Parathyroid adenoma (tissue), 2 donors: Measurements from ENCODE around the gene POU6F2.
"Not testable (repeated sequence)": the region's sequence is repeated elsewhere in the genome, so short reads cannot be mapped to it uniquely, and the experiment has no call there.

Experiments used
- H2AFZ ChIP-seq: fragments of 300-600 bp; sonication (generic); one replicate; pipeline ENCODE4 v1.7.0; 2017; ENCODE audit warnings: antibody characterized with exemption, mild to moderate bottlenecking
- H3K27ac ChIP-seq: fragments of 300-600 bp; sonication (generic); one replicate; pipeline ENCODE4 v1.7.0; 2017
- H3K27me3 ChIP-seq: fragments of 300-600 bp; sonication (generic); one replicate; pipeline ENCODE4 v1.7.0; 2017; ENCODE audit warnings: low read length; ENCODE audit not compliant: control insufficient read depth, insufficient read depth
- H3K36me3 ChIP-seq: fragments of 300-600 bp; sonication (generic); one replicate; pipeline ENCODE4 v1.7.0; 2017; ENCODE audit warnings: low read length; ENCODE audit not compliant: control insufficient read depth, insufficient read depth
- H3K4me1 ChIP-seq: fragments of 300-600 bp; sonication (generic); one replicate; pipeline ENCODE4 v1.7.0; 2017; ENCODE audit warnings: control low read depth
- H3K4me2 ChIP-seq: fragments of 300-600 bp; sonication (generic); one replicate; pipeline ENCODE4 v1.7.0; 2017; ENCODE audit warnings: low read length
- H3K4me3 ChIP-seq: fragments of 300-600 bp; sonication (generic); one replicate; pipeline ENCODE4 v1.7.0; 2017; ENCODE audit warnings: low read depth, low read length
- H3K79me2 ChIP-seq: fragments of 300-600 bp; sonication (generic); one replicate; pipeline ENCODE4 v1.7.0; 2017; ENCODE audit warnings: control low read depth
- H3K9ac ChIP-seq: fragments of 300-600 bp; sonication (generic); one replicate; pipeline ENCODE4 v1.7.0; 2017; ENCODE audit warnings: mild to moderate bottlenecking
- H3K9me3 ChIP-seq: fragments of 300-600 bp; sonication (generic); one replicate; pipeline ENCODE4 v1.7.0; 2017; ENCODE audit warnings: low read length; ENCODE audit not compliant: control insufficient read depth
- TF ChIP-seq, protein P1 (sequence below): fragments of 300-600 bp; sonication (generic); IDR thresholded peaks from one replicate; pipeline ENCODE4 v1.7.0; 2017; ENCODE audit warnings: antibody characterized with exemption, mild to moderate bottlenecking
- donor health status: primary hyperparathyroidism.

POU6F2 gene

DNA sequence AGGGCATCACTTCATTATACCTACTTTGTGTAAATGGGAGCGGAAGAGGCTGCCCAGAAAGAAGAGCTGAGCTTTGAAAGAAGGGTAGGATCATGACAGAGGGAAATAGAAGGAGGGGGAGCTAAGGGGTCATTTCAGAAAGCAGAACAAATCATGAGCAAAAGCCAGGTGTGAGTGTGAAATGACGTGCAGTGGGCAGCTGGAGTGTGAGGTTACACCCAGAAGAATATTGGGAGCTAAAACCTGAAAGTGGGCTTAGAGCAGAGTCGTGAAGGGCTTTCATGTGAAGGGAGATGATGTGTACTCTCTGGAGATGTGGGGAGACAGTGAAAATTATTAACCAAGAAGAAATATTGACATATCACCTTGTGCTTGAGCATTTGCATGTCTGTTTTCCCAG lies 343.5 kb downstream of the POU6F2 start:
- Histone ChIP-seq H2AFZ (no peak overlapping the region), H3K4me3 (no peak overlapping the region), H3K9me3 (peaks cover 4% of the 10 kb centered on the region), H3K27ac (no peak overlapping the region), H3K36me3 (no peaks in the 10 kb centered on the region), H3K9ac (no peak overlapping the region), H3K27me3 (no peaks in the 10 kb centered on the region), H3K4me1 (no peaks in the 10 kb centered on the region), H3K79me2 (no peaks in the 10 kb centered on the region), H3K4me2 (no peak overlapping the region)
- TF ChIP-seq, protein P1, sequence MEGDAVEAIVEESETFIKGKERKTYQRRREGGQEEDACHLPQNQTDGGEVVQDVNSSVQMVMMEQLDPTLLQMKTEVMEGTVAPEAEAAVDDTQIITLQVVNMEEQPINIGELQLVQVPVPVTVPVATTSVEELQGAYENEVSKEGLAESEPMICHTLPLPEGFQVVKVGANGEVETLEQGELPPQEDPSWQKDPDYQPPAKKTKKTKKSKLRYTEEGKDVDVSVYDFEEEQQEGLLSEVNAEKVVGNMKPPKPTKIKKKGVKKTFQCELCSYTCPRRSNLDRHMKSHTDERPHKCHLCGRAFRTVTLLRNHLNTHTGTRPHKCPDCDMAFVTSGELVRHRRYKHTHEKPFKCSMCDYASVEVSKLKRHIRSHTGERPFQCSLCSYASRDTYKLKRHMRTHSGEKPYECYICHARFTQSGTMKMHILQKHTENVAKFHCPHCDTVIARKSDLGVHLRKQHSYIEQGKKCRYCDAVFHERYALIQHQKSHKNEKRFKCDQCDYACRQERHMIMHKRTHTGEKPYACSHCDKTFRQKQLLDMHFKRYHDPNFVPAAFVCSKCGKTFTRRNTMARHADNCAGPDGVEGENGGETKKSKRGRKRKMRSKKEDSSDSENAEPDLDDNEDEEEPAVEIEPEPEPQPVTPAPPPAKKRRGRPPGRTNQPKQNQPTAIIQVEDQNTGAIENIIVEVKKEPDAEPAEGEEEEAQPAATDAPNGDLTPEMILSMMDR, result no peak

DNA sequence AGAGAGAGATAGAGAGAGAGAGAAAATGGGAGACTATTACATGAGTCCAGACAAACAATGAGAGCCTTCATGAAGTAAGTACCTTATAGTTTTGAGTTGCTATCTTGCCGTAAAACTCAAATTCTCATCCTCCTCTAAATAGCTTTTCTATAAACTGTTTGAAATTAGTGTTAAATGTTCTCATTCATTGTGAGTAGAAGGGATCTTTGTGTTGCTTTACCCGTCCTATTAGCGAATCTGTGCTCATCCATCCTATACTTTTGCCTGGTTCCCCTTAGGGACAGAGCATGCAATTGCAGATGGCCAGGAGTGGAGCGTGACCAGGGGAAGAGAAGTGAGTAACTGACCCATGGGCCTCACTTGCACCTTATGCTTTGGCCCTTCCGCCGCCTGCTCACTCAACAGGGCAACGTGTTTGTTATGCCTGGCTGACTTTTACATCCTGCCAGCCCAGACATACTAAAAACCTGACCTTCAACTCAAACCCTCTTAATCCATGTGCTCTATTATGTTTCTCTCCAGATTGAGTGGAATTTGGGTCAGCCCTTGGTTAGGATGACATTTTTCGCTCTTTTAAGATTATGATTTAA lies 344.3 kb downstream of the POU6F2 start:
- Histone ChIP-seq H3K9ac (no peak overlapping the region), H3K4me2 (no peak overlapping the region)
- TF ChIP-seq, protein P1, result no peak

DNA sequence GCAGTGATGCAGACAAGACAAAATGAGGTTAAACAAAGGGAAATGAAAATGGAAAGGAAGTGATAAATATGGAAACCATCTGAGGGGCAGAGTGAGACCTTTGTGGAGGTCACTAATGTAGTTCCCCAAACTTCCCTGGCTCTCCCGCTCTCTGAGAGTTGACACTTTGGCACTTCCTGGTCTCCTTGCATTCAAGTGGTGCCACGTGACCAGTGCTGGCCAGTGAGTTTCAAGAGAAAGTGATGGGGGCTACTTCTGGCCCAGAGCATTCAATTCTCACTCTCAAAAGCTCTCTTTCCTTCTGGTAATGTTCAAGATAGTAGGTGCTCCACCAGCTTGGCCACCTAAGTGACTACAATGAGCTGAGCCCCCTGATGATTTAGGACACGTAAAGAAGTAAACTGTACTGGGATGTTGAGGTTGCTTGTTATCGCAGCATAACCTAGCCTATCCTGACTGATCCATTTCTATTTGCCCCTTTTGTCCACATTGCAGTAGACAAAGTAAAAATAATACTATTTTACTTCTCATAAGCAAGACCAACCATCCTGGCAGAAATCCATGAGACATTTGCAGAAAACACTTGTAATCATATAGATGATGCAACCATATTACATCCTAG lies 346.5 kb downstream of the POU6F2 start:
- Histone ChIP-seq H2AFZ (no peak overlapping the region), H3K79me2 (no peaks in the 10 kb centered on the region), H3K9me3 (peaks cover 4% of the 10 kb centered on the region), H3K4me3 (no peak overlapping the region), H3K9ac (no peak overlapping the region), H3K27ac (no peak overlapping the region), H3K27me3 (no peaks in the 10 kb centered on the region), H3K36me3 (no peaks in the 10 kb centered on the region), H3K4me1 (no peaks in the 10 kb centered on the region), H3K4me2 (no peak overlapping the region)
- TF ChIP-seq, protein P1, result no peak

More for the DNA sequence above, 344.3 kb downstream of the POU6F2 start:
- no peak overlapping the region for H2AFZ ChIP-seq
- H3K4me3 ChIP-seq, result no peak overlapping the region
- H3K27me3 ChIP-seq, result no peaks in the 10 kb centered on the region
- no peaks in the 10 kb centered on the region for H3K4me1 ChIP-seq
- no peaks in the 10 kb centered on the region for H3K36me3 ChIP-seq
- no peak overlapping the region for H3K27ac ChIP-seq
- H3K9me3 ChIP-seq, result peaks cover 4% of the 10 kb centered on the region
- H3K79me2 ChIP-seq, result no peaks in the 10 kb centered on the region

DNA sequence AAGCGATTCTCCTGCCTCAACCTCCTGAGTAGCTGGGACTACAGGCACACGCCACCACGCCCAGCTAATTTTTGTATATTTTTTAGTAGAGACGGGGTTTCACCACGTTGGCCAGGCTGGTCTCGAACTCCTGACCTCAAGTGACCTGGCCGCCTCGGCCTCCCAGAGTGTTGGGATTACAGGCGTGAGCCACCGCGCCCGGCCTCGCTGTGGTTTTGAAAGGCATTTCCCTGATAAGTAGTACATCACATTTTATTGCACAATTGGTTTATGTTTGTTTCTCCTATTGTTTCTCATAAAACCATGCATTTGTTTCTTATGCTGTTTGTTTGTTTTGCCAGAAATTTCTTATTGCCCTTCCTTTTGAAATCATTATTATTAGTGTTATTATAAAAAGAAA lies 353.9 kb downstream of the POU6F2 start:
- H2AFZ ChIP-seq, H3K27ac ChIP-seq, H3K79me2 ChIP-seq, H3K9me3 ChIP-seq, H3K27me3 ChIP-seq, H3K4me2 ChIP-seq, H3K36me3 ChIP-seq, H3K4me3 ChIP-seq, H3K9ac ChIP-seq, H3K4me1 ChIP-seq: not testable (repeated sequence)

DNA sequence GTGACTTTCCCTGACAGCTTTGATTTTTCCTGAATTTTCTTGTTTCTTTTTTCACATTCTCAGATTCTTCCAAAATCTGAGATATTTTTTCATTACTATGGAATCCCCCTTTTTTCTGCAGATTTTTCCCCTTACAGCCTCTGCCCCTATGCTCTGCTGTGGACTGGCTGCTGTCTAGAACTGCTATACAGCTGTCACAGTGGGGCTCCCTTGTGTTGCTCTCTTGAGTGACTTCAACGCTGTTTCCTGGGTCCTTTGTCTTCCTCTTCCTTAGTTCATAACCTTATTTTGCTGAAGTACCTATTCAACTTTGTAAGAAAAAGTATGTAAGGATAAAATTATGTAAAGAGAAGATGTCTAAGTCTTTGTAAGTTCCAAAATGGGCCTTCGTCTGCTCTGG lies 354.4 kb downstream of the POU6F2 start:
- H3K9ac ChIP-seq, result no peak overlapping the region
- H3K36me3 ChIP-seq, result no peaks in the 10 kb centered on the region
- no peak overlapping the region for H3K4me3 ChIP-seq
- TF ChIP-seq, protein P1, result no peak
- no peak overlapping the region for H2AFZ ChIP-seq
- no peaks in the 10 kb centered on the region for H3K27me3 ChIP-seq
- H3K27ac ChIP-seq, result no peak overlapping the region
- no peaks in the 10 kb centered on the region for H3K4me1 ChIP-seq
- no peaks in the 10 kb centered on the region for H3K79me2 ChIP-seq
- H3K9me3 ChIP-seq, result no peaks in the 10 kb centered on the region
- no peak overlapping the region for H3K4me2 ChIP-seq
